HepG2 (cell line): ENCODE measurements around the gene CFAP45. TPM values are rescaled to one million over a fixed set of nuclear protein-coding genes. Genes with fewer than 3 reads are reported as not detected.

Experiments used
- ATAC-seq: fragments of 200-7000 bp; cut with Tn5 transposase; 3 replicates; pipeline ENCODE4 v1.9.1; 2020; ENCODE audit warnings: mild to moderate bottlenecking, moderate library complexity
- BruUV-seq: library from RNA; stranded (reverse); fragments of 400-500 nt; replicated peaks from 2 replicates; lab custom pipeline; 2021; lab: Mats Ljungman, UMichigan
- CTCF ChIA-PET: fragments of 300-600 bp; formaldehyde crosslinking; extraction: SDS; loops from one replicate; lab custom pipeline; 2021; ENCODE audit warnings: low total read pairs, inconsistent platforms, low intra/inter-chr PET ratio; lab: Yijun Ruan, JAX
- POLR2A ChIA-PET: fragments of 350-600 bp; sonication (Branson Sonifier 250); formaldehyde crosslinking; loops from one replicate; lab custom pipeline; 2020; ENCODE audit warnings: antibody characterized with exemption, inconsistent platforms; lab: Yijun Ruan, JAX
- DNase-seq: peaks from one replicate; pipeline ENCODE4 v3.0.0-alpha.2; 2015; ENCODE audit warnings: low spot score
- FAIRE-seq: peaks from 3 replicates; lab custom pipeline; 2011; peaks lifted over from hg19 to GRCh38; lab: Jason Lieb, UNC
- H2AFZ ChIP-seq: one replicate; pipeline ENCODE4 v1.6.1; 2011; ENCODE audit warnings: low read length, inconsistent platforms
- H3K27ac ChIP-seq: fragments of 300-600 bp; 3 replicates; pipeline ENCODE4 v1.8.0; 2011; ENCODE audit warnings: mixed run types, mild to moderate bottlenecking, mixed read lengths, low read length, inconsistent platforms; ENCODE audit not compliant: insufficient read depth; ENCODE audit errors: extremely low read length
- H3K27me3 ChIP-seq, 2 experiments: fragments of 200-600 bp in 1 of 2; 2 replicates in 1 of 2; 3 replicates in 1 of 2; pipeline versions ENCODE4 v1.6.0 to v1.8.0; 2011; ENCODE audit warnings: low read length in 2 of 2, mild to moderate bottlenecking in 2 of 2, moderate library complexity in 2 of 2, inconsistent platforms in 1 of 2; ENCODE audit not compliant: insufficient read depth in 2 of 2, control insufficient read depth in 1 of 2
- H3K36me3 ChIP-seq, 2 experiments: fragments of 200-600 bp in 1 of 2; replicated peaks in 1 of 2; 2 replicates in 1 of 2; 3 replicates in 1 of 2; pipeline versions ENCODE4 v1.5.1 to v1.8.0; 2011; ENCODE audit warnings: low read length in 2 of 2, inconsistent platforms in 1 of 2; ENCODE audit not compliant: insufficient read depth in 2 of 2, control insufficient read depth in 1 of 2
- H3K4me1 ChIP-seq: 2 replicates; pipeline ENCODE4 v1.5.1; 2012; ENCODE audit warnings: low read length, inconsistent platforms; ENCODE audit not compliant: insufficient read depth
- H3K4me2 ChIP-seq: 2 replicates; pipeline ENCODE4 v1.6.0; 2011; ENCODE audit warnings: low read depth, low read length, inconsistent platforms
- H3K4me3 ChIP-seq, 3 experiments: fragments of 200-600 bp in 1 of 3; sonication (generic), shearing (Covaris generic) in 1 of 3; replicated peaks in 1 of 3; 2 replicates each; pipeline ENCODE4 v1.5.1; 2011 to 2016; ENCODE audit warnings: low read length in 3 of 3, inconsistent platforms in 2 of 3, low read depth in 2 of 3, mild to moderate bottlenecking in 2 of 3, control low read depth in 1 of 3, mixed read lengths in 1 of 3; ENCODE audit not compliant: insufficient read depth in 1 of 3
- H3K79me2 ChIP-seq: one replicate; pipeline ENCODE4 v1.6.1; 2011; ENCODE audit warnings: low read length, inconsistent platforms; ENCODE audit not compliant: insufficient read depth
- H3K9ac ChIP-seq: 2 replicates; pipeline ENCODE4 v1.6.0; 2011; ENCODE audit warnings: mild to moderate bottlenecking, low read depth, low read length, inconsistent platforms; ENCODE audit not compliant: insufficient read depth
- H3K9me3 ChIP-seq: 2 replicates; pipeline ENCODE4 v1.5.1; 2012; ENCODE audit warnings: mild to moderate bottlenecking, low read length
- H4K20me1 ChIP-seq: 2 replicates; pipeline ENCODE4 v1.6.0; 2011; ENCODE audit warnings: inconsistent platforms, mild to moderate bottlenecking, low read length, moderate library complexity; ENCODE audit not compliant: insufficient read depth
- PHB2 ChIP-seq: fragments of 450-650 bp; IDR thresholded peaks from 2 replicates; pipeline ENCODE4 v1.6.1; 2018; ENCODE audit not compliant: partially characterized antibody
- ZNF678 ChIP-seq: sonication (generic); formaldehyde crosslinking; IDR thresholded peaks from 2 replicates; pipeline ENCODE4 v1.4.0; 2020; ENCODE audit warnings: mild to moderate bottlenecking, missing genetic modification reagents
- WGBS: methylation state at CpG from one replicate; pipeline ENCODE4 v1.1.6; 2017; ENCODE audit warnings: low lambda C conversion rate; 5-methylcytosine and 5-hydroxymethylcytosine counted together
- in situ Hi-C: cut with HindIII; loops from 2 replicates; pipeline ENCODE4 v1.10.0; 2017; ENCODE audit warnings: low pct_unique_long_range_greater_than_20kb; ENCODE audit not compliant: extremely low pct_ligation_motif_present
- intact Hi-C: fragments of 100-400 bp; cut with micrococcal nuclease; formaldehyde crosslinking; loops from one replicate; pipeline ENCODE4 v1.10.0; 2022; ENCODE audit not compliant: unreplicated experiment
- polyA plus RNA-seq, 8 experiments: library from polyadenylated mRNA; depleted of rRNA in 3 of 8; stranded (reverse) in 7 of 8; unstranded in 1 of 8; fragments of >200 nt; fragmentation: Illumina TruSeq in 4 of 8; extraction: Trizol in 4 of 8; gene quantifications; 2 replicates each; pipeline versions ENCODE4 v1.2.1 to v1.2.3, GENCODE V29; 2011 to 2016; ENCODE audit warnings: low read depth in 4 of 8, missing spikeins in 1 of 8, mixed read lengths in 1 of 8; ENCODE audit not compliant: insufficient read depth in 1 of 8
- total RNA-seq, 5 experiments: library from RNA; depleted of rRNA; stranded (reverse); fragments of >200 nt; fragmentation: Illumina TruSeq; extraction: Trizol; gene quantifications; 2 replicates each; pipeline ENCODE4 v1.2.3, GENCODE V29; 2016; ENCODE audit warnings: low read depth in 1 of 5
- TF ChIP-seq, protein P1 (sequence below): sonication (generic); formaldehyde crosslinking; IDR thresholded peaks from 2 replicates; pipeline ENCODE4 v1.5.0; 2020; ENCODE audit warnings: mild to moderate bottlenecking, missing genetic modification reagents, borderline replicate concordance
- TF ChIP-seq, protein P2 (sequence below): IDR thresholded peaks from 2 replicates; pipeline ENCODE4 v1.6.1; 2012; ENCODE audit warnings: low read depth, low read length, improper control_type of control experiment
- TF ChIP-seq, protein P3 (sequence below): fragments of 450-650 bp; IDR thresholded peaks from 2 replicates; pipeline ENCODE4 v1.6.1; 2017

CFAP45 gene
- total and polyA plus RNA-seq, 2 of the 13 experiments (the other 11 are each of a cell fraction or from before 2014, with no cell fraction given) = not detected

DNA sequence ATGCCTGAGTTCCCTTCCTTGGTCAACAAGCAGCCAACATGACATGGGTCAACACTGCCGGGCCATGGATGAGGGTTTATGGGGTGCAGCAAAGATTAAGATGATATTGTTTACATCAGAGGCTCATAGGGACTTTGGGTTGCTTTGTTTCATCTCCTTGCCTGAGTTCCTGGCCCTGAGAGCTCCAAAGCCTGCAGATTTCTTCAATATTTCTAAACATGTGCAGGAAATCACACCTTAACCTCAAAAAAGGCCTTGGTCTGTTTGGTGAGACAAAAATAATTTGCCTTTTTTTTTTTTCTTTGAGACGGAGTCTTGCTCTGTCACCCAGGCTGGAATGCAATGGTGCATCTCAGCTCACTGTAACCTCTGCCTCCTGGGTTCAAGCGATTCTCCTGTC is 72.4 kb downstream of the CFAP45 start (continued):
- TF ChIP-seq, protein P1, sequence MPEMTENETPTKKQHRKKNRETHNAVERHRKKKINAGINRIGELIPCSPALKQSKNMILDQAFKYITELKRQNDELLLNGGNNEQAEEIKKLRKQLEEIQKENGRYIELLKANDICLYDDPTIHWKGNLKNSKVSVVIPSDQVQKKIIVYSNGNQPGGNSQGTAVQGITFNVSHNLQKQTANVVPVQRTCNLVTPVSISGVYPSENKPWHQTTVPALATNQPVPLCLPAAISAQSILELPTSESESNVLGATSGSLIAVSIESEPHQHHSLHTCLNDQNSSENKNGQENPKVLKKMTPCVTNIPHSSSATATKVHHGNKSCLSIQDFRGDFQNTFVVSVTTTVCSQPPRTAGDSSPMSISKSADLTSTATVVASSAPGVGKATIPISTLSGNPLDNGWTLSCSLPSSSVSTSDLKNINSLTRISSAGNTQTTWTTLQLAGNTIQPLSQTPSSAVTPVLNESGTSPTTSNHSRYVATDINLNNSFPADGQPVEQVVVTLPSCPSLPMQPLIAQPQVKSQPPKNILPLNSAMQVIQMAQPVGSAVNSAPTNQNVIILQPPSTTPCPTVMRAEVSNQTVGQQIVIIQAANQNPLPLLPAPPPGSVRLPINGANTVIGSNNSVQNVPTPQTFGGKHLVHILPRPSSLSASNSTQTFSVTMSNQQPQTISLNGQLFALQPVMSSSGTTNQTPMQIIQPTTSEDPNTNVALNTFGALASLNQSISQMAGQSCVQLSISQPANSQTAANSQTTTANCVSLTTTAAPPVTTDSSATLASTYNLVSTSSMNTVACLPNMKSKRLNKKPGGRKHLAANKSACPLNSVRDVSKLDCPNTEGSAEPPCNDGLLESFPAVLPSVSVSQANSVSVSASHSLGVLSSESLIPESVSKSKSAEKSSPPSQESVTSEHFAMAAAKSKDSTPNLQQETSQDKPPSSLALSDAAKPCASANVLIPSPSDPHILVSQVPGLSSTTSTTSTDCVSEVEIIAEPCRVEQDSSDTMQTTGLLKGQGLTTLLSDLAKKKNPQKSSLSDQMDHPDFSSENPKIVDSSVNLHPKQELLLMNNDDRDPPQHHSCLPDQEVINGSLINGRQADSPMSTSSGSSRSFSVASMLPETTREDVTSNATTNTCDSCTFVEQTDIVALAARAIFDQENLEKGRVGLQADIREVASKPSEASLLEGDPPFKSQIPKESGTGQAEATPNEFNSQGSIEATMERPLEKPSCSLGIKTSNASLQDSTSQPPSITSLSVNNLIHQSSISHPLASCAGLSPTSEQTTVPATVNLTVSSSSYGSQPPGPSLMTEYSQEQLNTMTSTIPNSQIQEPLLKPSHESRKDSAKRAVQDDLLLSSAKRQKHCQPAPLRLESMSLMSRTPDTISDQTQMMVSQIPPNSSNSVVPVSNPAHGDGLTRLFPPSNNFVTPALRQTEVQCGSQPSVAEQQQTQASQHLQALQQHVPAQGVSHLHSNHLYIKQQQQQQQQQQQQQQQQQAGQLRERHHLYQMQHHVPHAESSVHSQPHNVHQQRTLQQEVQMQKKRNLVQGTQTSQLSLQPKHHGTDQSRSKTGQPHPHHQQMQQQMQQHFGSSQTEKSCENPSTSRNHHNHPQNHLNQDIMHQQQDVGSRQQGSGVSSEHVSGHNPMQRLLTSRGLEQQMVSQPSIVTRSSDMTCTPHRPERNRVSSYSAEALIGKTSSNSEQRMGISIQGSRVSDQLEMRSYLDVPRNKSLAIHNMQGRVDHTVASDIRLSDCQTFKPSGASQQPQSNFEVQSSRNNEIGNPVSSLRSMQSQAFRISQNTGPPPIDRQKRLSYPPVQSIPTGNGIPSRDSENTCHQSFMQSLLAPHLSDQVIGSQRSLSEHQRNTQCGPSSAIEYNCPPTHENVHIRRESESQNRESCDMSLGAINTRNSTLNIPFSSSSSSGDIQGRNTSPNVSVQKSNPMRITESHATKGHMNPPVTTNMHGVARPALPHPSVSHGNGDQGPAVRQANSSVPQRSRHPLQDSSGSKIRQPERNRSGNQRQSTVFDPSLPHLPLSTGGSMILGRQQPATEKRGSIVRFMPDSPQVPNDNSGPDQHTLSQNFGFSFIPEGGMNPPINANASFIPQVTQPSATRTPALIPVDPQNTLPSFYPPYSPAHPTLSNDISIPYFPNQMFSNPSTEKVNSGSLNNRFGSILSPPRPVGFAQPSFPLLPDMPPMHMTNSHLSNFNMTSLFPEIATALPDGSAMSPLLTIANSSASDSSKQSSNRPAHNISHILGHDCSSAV (CRISPR knock-in tag) = no peak

DNA sequence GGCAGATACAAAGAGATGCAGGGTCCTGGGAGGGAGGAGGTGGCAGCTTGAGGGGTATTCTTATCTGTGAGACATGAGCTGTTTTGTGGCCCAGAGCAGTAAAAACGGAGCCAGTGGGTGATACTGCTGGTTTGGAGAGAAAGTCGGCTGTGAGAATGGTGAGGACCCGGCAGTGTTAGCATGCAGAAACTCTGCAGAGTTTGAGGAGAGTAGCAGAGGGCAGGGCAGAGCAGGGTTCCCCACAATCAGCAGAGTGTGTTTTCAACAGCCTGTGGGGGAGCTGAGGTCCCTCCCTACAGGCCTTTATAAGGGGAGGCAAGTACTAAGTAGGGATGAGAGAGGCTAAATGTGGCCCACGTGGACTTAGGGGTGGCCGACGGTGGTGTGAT is 72.9 kb downstream of the CFAP45 start:
- no peaks in the 10 kb centered on the region for H4K20me1 ChIP-seq
- no peaks in the 10 kb centered on the region for H3K79me2 ChIP-seq
- no TSS peak for BruUV-seq
- POLR2A ChIA-PET = no interaction called here
- no peak overlapping the region for H3K4me3 ChIP-seq
- H3K4me1 ChIP-seq = peaks cover 12% of the 10 kb centered on the region
- H3K4me2 ChIP-seq = no peak overlapping the region
- FAIRE-seq = no peak
- CTCF ChIA-PET = no interaction called here
- TF ChIP-seq ZNF678 (CRISPR knock-in tag) (no peak), PHB2 (no peak)
- TF ChIP-seq, protein P2, sequence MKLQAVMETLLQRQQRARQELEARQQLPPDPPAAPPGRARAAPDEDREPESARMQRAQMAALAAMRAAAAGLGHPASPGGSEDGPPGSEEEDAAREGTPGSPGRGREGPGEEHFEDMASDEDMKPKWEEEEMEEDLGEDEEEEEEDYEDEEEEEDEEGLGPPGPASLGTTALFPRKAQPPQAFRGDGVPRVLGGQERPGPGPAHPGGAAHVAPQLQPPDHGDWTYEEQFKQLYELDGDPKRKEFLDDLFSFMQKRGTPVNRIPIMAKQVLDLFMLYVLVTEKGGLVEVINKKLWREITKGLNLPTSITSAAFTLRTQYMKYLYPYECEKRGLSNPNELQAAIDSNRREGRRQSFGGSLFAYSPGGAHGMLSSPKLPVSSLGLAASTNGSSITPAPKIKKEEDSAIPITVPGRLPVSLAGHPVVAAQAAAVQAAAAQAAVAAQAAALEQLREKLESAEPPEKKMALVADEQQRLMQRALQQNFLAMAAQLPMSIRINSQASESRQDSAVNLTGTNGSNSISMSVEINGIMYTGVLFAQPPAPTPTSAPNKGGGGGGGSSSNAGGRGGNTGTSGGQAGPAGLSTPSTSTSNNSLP = no peak
- TF ChIP-seq, protein P3, sequence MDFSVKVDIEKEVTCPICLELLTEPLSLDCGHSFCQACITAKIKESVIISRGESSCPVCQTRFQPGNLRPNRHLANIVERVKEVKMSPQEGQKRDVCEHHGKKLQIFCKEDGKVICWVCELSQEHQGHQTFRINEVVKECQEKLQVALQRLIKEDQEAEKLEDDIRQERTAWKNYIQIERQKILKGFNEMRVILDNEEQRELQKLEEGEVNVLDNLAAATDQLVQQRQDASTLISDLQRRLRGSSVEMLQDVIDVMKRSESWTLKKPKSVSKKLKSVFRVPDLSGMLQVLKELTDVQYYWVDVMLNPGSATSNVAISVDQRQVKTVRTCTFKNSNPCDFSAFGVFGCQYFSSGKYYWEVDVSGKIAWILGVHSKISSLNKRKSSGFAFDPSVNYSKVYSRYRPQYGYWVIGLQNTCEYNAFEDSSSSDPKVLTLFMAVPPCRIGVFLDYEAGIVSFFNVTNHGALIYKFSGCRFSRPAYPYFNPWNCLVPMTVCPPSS = no peak
- peaks cover 3 to 12% of the 10 kb centered on the region in 2 experiments; a peak in 4 of 5 replicates for H3K27me3 ChIP-seq
- no peaks in the 10 kb centered on the region for H3K36me3 ChIP-seq
- no peak overlapping the region for H3K27ac ChIP-seq
- no peak for ATAC-seq
- no peak for DNase-seq
- no peak overlapping the region for H3K9ac ChIP-seq
- intact Hi-C loops (no loop called here), in situ Hi-C loops (no loop called here)
- no peak overlapping the region for H2AFZ ChIP-seq
- 35% methylated on average over 6 of the region's 6 CpGs for WGBS
- H3K9me3 ChIP-seq = no peaks in the 10 kb centered on the region
